ENCODE measurements around the gene BMAL1.

Gene BMAL1

DNA sequence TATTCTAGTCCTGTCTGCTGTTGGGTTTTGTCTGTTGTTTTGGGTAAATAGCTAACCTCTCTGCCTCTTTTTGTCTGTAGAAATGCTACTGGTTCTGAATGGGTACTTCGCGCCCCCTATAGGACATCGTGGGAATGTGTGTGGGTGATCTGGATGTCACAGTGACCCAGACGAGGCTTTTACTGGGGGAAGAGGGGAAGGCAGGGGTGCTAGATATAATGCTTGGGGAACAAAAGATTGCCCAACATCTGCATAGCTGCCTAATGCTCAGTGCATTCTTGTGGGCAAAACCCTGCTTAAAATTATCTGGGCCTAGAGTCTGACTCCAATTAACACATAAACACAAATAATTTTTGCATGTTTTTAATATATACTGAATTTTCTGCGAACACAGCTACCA, 57.7 kb downstream of the BMAL1 start:
- ATAC-seq (ENCODE audit: insufficient read depth, low read depth) (peak; percentile 54; the same call in 2 of the 3 replicates), DNase-seq (peak; percentile 63)
- TF ChIP-seq EZH2 (IDR thresholded peaks at IDR 0.05; ENCODE audit: borderline replicate concordance, low read depth, low read length, severe bottlenecking), result no peak
- TF ChIP-seq, protein P1, sequence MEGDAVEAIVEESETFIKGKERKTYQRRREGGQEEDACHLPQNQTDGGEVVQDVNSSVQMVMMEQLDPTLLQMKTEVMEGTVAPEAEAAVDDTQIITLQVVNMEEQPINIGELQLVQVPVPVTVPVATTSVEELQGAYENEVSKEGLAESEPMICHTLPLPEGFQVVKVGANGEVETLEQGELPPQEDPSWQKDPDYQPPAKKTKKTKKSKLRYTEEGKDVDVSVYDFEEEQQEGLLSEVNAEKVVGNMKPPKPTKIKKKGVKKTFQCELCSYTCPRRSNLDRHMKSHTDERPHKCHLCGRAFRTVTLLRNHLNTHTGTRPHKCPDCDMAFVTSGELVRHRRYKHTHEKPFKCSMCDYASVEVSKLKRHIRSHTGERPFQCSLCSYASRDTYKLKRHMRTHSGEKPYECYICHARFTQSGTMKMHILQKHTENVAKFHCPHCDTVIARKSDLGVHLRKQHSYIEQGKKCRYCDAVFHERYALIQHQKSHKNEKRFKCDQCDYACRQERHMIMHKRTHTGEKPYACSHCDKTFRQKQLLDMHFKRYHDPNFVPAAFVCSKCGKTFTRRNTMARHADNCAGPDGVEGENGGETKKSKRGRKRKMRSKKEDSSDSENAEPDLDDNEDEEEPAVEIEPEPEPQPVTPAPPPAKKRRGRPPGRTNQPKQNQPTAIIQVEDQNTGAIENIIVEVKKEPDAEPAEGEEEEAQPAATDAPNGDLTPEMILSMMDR (IDR thresholded peaks at IDR 0.05; ENCODE audit: borderline replicate concordance, extremely low read depth, low read length, poor library complexity, severe bottlenecking), result peak; percentile 79
- Histone ChIP-seq H3K27ac (ENCODE audit: low read length) (no peak overlapping the region), H3K4me2 (ENCODE audit: insufficient read depth, low read length) (no peak overlapping the region), H4K20me1 (ENCODE audit: insufficient read depth, low read length) (peaks cover 12% of the 10 kb centered on the region; the same call in 1 of the 2 replicates), H3K4me1 (ENCODE audit: insufficient read depth, low read length) (peaks cover 19% of the 10 kb centered on the region), H3K9ac (ENCODE audit: low read depth, low read length) (no peak overlapping the region), H3K36me3 (ENCODE audit: insufficient read depth, low read length) (no peaks in the 10 kb centered on the region), H3K4me3 (ENCODE audit: low read depth in 1 of 2, low read length in 2 of 2) (no peak overlapping the region), H2AFZ (ENCODE audit: low read depth, low read length) (no peak overlapping the region), H3K9me3 (ENCODE audit: insufficient read depth, low read length, severe bottlenecking) (no peaks in the 10 kb centered on the region), H3K27me3 (ENCODE audit: insufficient read depth, low read length, poor library complexity) (no peaks in the 10 kb centered on the region), H3K79me2 (ENCODE audit: insufficient read depth, low read length) (peaks cover 10% of the 10 kb centered on the region)

DNA sequence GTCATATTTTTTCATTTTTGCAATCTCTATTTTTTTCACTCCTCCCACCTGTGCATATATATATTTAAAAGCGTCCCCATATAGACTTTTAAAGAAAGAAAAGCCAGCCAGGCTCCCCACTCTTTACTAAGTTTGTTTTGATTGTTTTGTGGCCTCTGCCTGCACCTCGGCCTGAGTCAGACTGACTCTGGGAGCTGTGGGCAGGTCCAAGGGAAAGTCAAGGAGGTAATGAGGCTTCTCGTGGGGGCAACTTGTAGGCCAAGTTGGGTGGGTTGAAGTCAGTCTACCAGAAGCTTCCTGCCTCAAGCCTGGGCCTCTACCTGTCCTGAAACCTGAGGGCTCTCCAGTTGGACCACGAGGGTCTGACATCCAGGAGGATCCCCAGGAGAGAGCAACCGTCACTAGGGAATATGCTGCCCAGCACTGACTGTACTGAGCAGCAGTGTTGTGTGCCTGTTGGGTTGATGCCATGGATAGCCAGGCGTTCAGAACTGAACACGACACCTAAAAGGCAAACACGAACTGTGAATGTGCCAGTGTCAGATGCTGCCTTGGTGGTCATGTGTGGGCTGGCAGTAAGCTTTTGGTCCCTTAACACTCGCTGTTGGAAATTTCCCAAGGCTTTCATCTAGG, 58.8 kb downstream of the BMAL1 start:
- TF ChIP-seq, protein P1 (IDR thresholded peaks at IDR 0.05; ENCODE audit: borderline replicate concordance, extremely low read depth, low read length, poor library complexity, severe bottlenecking), result no peak
- no peak for TF ChIP-seq EZH2 (IDR thresholded peaks at IDR 0.05; ENCODE audit: borderline replicate concordance, low read depth, low read length, severe bottlenecking)
- no peaks in the 10 kb centered on the region for H3K9me3 ChIP-seq (ENCODE audit: insufficient read depth, low read length, severe bottlenecking)
- H3K9ac ChIP-seq (ENCODE audit: low read depth, low read length), result no peak overlapping the region
- ATAC-seq (ENCODE audit: insufficient read depth, low read depth), result no peak
- H3K36me3 ChIP-seq (ENCODE audit: insufficient read depth, low read length), result no peaks in the 10 kb centered on the region
- H3K27me3 ChIP-seq (ENCODE audit: insufficient read depth, low read length, poor library complexity), result no peaks in the 10 kb centered on the region
- DNase-seq, result no peak
- H3K4me1 ChIP-seq (ENCODE audit: insufficient read depth, low read length), result peaks cover 19% of the 10 kb centered on the region
- no peak overlapping the region for H3K4me2 ChIP-seq (ENCODE audit: insufficient read depth, low read length)
- H3K27ac ChIP-seq (ENCODE audit: low read length), result no peak overlapping the region
- H3K79me2 ChIP-seq (ENCODE audit: insufficient read depth, low read length), result peaks cover 10% of the 10 kb centered on the region
- no peak overlapping the region for H2AFZ ChIP-seq (ENCODE audit: low read depth, low read length)
- peaks cover 15% of the 10 kb centered on the region; the same call in 1 of the 2 replicates for H4K20me1 ChIP-seq (ENCODE audit: insufficient read depth, low read length)
- H3K4me3 ChIP-seq (ENCODE audit: low read depth in 1 of 2, low read length in 2 of 2), result no peak overlapping the region

GRCh38 chr11:13338019-13338426, 60.4 kb downstream of the BMAL1 start:
- peak overlapping the region; percentile 76 for H3K27ac ChIP-seq (ENCODE audit: low read length)
- H3K4me1 ChIP-seq (ENCODE audit: insufficient read depth, low read length), result peaks cover 19% of the 10 kb centered on the region
- TF ChIP-seq, protein P1 (IDR thresholded peaks at IDR 0.05; ENCODE audit: borderline replicate concordance, extremely low read depth, low read length, poor library complexity, severe bottlenecking), result no peak
- no peak for TF ChIP-seq EZH2 (IDR thresholded peaks at IDR 0.05; ENCODE audit: borderline replicate concordance, low read depth, low read length, severe bottlenecking)
- DNase-seq (no peak), ATAC-seq (ENCODE audit: insufficient read depth, low read depth) (peak; percentile 62)
- no peaks in the 10 kb centered on the region for H3K9me3 ChIP-seq (ENCODE audit: insufficient read depth, low read length, severe bottlenecking)
- H3K4me2 ChIP-seq (ENCODE audit: insufficient read depth, low read length), result peak overlapping the region; percentile 70
- peak overlapping the region in 1 of 2 experiments; percentile 54; a peak in 3 of 4 replicates for H3K4me3 ChIP-seq (ENCODE audit: low read depth in 1 of 2, low read length in 2 of 2)
- H4K20me1 ChIP-seq (ENCODE audit: insufficient read depth, low read length), result peaks cover 24% of the 10 kb centered on the region
- peak overlapping the region; percentile 41 for H3K9ac ChIP-seq (ENCODE audit: low read depth, low read length)
- H2AFZ ChIP-seq (ENCODE audit: low read depth, low read length), result peak overlapping the region; percentile 54
- H3K27me3 ChIP-seq (ENCODE audit: insufficient read depth, low read length, poor library complexity), result no peaks in the 10 kb centered on the region
- H3K79me2 ChIP-seq (ENCODE audit: insufficient read depth, low read length), result peaks cover 10% of the 10 kb centered on the region
- no peaks in the 10 kb centered on the region for H3K36me3 ChIP-seq (ENCODE audit: insufficient read depth, low read length)

Measured in DND-41 (cell line).